Activated CD8-positive, alpha-beta memory T cell treated with anti-CD3 and anti-CD28 coated beads, Interleukin-2, amount 10 ng/mL, durations not matched to agents 7 days and 5 days (primary cell): ENCODE results near the gene DOCK6. TPM values are rescaled to one million over a fixed set of nuclear protein-coding genes. Genes with fewer than 3 reads are reported as not detected.

Experiments used
- ATAC-seq: fragments of 150-1000 bp; cut with Tn5 transposase; one replicate; pipeline ENCODE4 v1.10.0; 2021; ENCODE audit warnings: moderate library complexity
- CTCF ChIA-PET: fragments of 350-600 bp; sonication (Branson Sonifier 250); formaldehyde crosslinking; loops from one replicate; lab custom pipeline; 2021; ENCODE audit warnings: antibody characterized with exemption; lab: Charles Lee
- DNase-seq: peaks from one replicate; pipeline ENCODE4 v3.0.0-alpha.2; 2020
- H3K27ac Mint-ChIP-seq: one replicate; pipeline ENCODE4 v1.8.0; 2021; ENCODE audit warnings: mild to moderate bottlenecking, mixed read lengths
- H3K27me3 Mint-ChIP-seq: one replicate; pipeline ENCODE4 v1.8.0; 2021; ENCODE audit warnings: mixed read lengths
- H3K36me3 Mint-ChIP-seq: one replicate; pipeline ENCODE4 v1.8.0; 2021; ENCODE audit warnings: mild to moderate bottlenecking, mixed read lengths
- H3K4me1 Mint-ChIP-seq: one replicate; pipeline ENCODE4 v1.8.0; 2021; ENCODE audit warnings: mixed read lengths
- H3K4me3 Mint-ChIP-seq: one replicate; pipeline ENCODE4 v1.8.0; 2021; ENCODE audit warnings: mild to moderate bottlenecking, moderate library complexity, mixed read lengths
- H3K9me3 Mint-ChIP-seq: one replicate; pipeline ENCODE4 v1.8.0; 2022; ENCODE audit warnings: low read depth, mixed read lengths
- total RNA-seq, 2 experiments: library from RNA; stranded (reverse); gene quantifications; one replicate each; pipeline ENCODE4 v1.2.3, GENCODE V29; 2021

Gene DOCK6
- total RNA-seq, 2 experiments from 2014 or later: 0.58 to 0.70 TPM

DNA sequence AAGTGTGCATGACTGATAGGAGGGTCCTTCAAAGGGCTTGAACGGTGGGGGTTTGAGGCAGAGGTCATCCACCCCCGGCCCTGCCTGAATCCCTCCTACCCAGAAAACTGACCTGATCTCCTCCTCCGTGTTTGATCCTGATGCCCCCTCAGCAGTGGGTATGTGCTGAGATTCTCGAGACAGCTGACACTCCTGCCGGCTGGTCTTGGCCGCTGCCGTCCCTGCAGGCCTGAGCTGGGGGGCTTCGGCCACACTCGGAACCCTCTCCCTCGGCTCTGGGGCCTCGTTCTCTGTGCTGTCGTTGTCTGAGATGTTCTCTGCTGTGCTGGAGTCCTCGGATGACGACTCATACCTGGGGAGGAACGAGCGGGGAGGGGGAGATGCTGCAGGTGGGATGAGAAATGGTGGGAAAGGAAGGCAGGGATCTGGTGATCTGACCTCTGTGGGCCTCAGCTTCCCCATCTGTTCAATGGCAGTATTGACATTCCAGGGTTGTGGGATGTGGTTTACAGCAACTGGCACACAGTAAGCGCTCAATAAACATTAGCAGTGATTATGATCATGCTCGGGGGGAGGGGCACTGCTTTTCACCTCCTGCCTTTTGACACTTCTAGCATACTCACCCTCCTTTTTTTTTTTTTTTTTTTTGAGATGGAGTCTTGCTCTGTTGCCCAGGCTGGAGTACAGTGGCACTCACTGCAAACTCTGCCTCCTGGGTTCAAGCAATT, 85.7 kb downstream of the DOCK6 start:
- CTCF ChIA-PET: interaction anchor here (1.3 kb wide), 1 partner anchor 51 kb away, joined by 4 read pairs; no protein-coding TSS in a partner anchor
- Mint-ChIP-seq H3K36me3 (no peaks in the 10 kb centered on the region), H3K27me3 (no peaks in the 10 kb centered on the region), H3K27ac (no peak overlapping the region), H3K9me3 (no peaks in the 10 kb centered on the region), H3K4me1 (peaks cover 7% of the 10 kb centered on the region), H3K4me3 (no peak overlapping the region)
- DNase-seq: no peak
- ATAC-seq: no peak

DNA sequence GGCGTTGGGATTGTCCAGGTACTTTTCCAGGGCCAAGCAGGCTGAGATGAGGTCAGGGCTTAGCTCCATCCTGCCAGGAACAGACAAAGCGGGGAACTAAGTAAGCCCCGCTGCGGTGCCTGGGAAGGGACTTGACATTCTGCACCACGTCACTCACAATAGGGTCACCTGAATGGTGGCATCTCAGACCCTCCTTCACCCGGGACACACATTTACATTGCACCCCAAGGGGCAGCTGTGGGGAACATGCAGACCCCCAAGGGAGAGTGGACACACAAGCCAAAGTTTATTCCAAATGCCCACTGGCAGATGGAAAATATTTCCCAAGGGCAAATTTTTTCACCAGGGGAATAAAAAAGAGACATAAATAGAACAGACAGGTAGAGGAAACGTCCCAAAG, 86.4 kb downstream of the DOCK6 start:
- Mint-ChIP-seq H3K4me3 (no peak overlapping the region), H3K27me3 (no peaks in the 10 kb centered on the region), H3K9me3 (no peaks in the 10 kb centered on the region), H3K36me3 (no peaks in the 10 kb centered on the region), H3K27ac (no peak overlapping the region), H3K4me1 (peaks cover 7% of the 10 kb centered on the region)
- CTCF ChIA-PET: no interaction called here
- no peak for DNase-seq
- ATAC-seq: no peak

GRCh38 chr19:11174336-11174735, 88.0 kb downstream of the DOCK6 start:
- Mint-ChIP-seq H3K36me3 (no peaks in the 10 kb centered on the region), H3K4me3 (no peak overlapping the region), H3K9me3 (no peaks in the 10 kb centered on the region), H3K27ac (no peak overlapping the region), H3K27me3 (no peaks in the 10 kb centered on the region), H3K4me1 (peaks cover under 1% of the 10 kb centered on the region)
- DNase-seq (no peak), ATAC-seq (no peak)
- CTCF ChIA-PET: no interaction called here

- H3K36me3 Mint-ChIP-seq: no peaks in the 10 kb centered on the region
- no peak for ATAC-seq
- CTCF ChIA-PET: no interaction called here
Measured at GRCh38 chr19:11173516-11174155, 88.7 kb downstream of the DOCK6 start.

GRCh38 chr19:11172576-11172975, 89.7 kb downstream of the DOCK6 start:
- Mint-ChIP-seq H3K9me3 (no peaks in the 10 kb centered on the region), H3K27ac (no peak overlapping the region), H3K27me3 (no peaks in the 10 kb centered on the region), H3K4me1 (no peaks in the 10 kb centered on the region), H3K36me3 (no peaks in the 10 kb centered on the region), H3K4me3 (no peak overlapping the region)
- ATAC-seq (no peak), DNase-seq (no peak)
- CTCF ChIA-PET: no interaction called here

More at GRCh38 chr19:11173516-11174155, 88.7 kb downstream of the DOCK6 start:
- Mint-ChIP-seq H3K9me3 (no peaks in the 10 kb centered on the region), H3K27me3 (no peaks in the 10 kb centered on the region), H3K27ac (no peak overlapping the region), H3K4me1 (no peaks in the 10 kb centered on the region), H3K4me3 (no peak overlapping the region)
- no peak for DNase-seq

GRCh38 chr19:11171144-11171543, 91.2 kb downstream of the DOCK6 start:
- H3K36me3 Mint-ChIP-seq: no peaks in the 10 kb centered on the region
- no peaks in the 10 kb centered on the region for H3K9me3 Mint-ChIP-seq
- H3K27me3 Mint-ChIP-seq: no peaks in the 10 kb centered on the region
- CTCF ChIA-PET: no interaction called here
- DNase-seq (no peak), ATAC-seq (no peak)
- H3K4me3 Mint-ChIP-seq: no peak overlapping the region
- H3K27ac Mint-ChIP-seq: no peak overlapping the region
- no peaks in the 10 kb centered on the region for H3K4me1 Mint-ChIP-seq

- no peaks in the 10 kb centered on the region for H3K4me1 Mint-ChIP-seq
- no peak overlapping the region for H3K4me3 Mint-ChIP-seq
- no peaks in the 10 kb centered on the region for H3K9me3 Mint-ChIP-seq
- CTCF ChIA-PET: no interaction called here
- ATAC-seq: no peak
- DNase-seq: no peak
- H3K27me3 Mint-ChIP-seq: no peaks in the 10 kb centered on the region
- H3K27ac Mint-ChIP-seq: no peak overlapping the region
- no peaks in the 10 kb centered on the region for H3K36me3 Mint-ChIP-seq
Measured at GRCh38 chr19:11169896-11170678, 92.2 kb downstream of the DOCK6 start.

GRCh38 chr19:11168568-11168967, 93.8 kb downstream of the DOCK6 start:
- no peak for ATAC-seq
- no peaks in the 10 kb centered on the region for H3K36me3 Mint-ChIP-seq
- no peak overlapping the region for H3K4me3 Mint-ChIP-seq

DNA sequence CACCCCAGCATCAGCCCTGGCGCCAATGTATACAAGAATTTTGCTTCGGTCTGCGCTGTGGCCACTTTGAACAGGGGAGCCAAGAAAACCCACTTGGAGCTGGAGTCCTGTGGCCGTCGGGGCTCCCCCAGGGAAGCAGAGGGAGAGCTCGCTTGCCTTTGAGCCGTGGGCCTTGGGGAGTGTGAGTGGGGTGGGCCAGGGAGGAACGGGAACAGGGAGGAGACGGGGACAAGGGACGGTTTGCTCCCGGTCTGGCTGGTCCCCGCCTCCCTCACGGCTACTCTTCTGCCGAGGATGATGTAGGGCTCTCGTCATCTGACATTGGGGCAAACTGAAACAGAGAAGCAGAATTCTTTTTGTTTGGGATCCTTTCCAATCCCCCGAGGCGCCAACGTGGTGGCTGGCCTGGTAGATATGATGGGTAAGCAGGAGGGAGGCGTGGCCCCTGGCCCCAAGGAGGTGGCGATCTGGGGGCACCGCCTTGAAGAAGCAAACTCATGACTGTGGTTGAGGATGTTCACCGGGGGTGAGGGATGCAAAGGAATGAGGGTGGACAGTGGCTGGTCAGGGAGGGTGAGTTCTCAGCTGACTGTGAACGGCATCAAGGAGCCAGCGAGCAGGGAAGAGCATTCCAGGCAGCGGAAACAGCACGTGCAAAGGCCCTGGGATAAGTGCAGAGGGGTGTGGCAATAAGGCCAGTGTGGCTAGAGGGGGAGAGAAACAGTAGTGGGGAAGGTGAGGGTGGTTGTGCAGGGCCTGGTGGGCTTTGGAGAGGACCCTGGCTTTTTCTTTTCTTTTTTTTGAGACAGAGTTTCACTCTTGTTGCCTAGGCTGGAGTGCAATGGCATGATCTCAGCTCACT, 95.8 kb downstream of the DOCK6 start:
- H3K9me3 Mint-ChIP-seq: no peaks in the 10 kb centered on the region

More at GRCh38 chr19:11168568-11168967, 93.8 kb downstream of the DOCK6 start:
- Mint-ChIP-seq H3K9me3 (no peaks in the 10 kb centered on the region), H3K4me1 (no peaks in the 10 kb centered on the region), H3K27ac (no peak overlapping the region), H3K27me3 (no peaks in the 10 kb centered on the region)
- DNase-seq: no peak
- CTCF ChIA-PET: no interaction called here

DNA sequence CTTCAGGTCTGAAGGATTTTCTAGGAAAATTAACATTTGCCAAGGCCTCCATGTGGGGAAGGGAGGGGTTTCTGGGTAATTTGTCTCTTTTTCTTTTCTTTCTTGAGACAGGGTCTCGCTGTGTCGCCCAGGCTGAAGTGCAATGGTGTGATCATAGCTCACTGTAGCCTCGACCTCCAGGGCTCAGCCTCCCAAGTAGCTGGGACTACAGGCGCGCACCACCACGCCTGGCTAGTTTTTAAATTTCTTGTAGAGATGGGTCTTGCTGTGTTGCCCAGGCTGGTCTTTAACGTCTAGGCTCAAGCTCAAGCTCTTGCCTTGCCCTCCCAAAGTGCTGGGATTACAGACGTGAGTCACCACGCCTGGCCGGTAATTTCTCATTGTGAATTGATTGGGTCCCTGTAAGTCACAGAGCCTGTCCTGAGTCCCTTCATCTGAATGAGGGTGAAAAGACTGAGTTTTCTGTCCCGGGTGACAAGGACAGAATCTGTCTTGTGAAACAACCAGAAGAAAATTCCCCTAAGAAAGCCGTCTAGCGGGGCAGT, 96.8 kb downstream of the DOCK6 start:
- no peak for ATAC-seq
- Mint-ChIP-seq H3K27me3 (no peaks in the 10 kb centered on the region), H3K36me3 (no peaks in the 10 kb centered on the region), H3K4me3 (no peak overlapping the region), H3K4me1 (no peaks in the 10 kb centered on the region), H3K9me3 (no peaks in the 10 kb centered on the region), H3K27ac (no peak overlapping the region)
- CTCF ChIA-PET: no interaction called here
- no peak for DNase-seq

More for the DNA sequence above, 95.8 kb downstream of the DOCK6 start:
- DNase-seq (no peak), ATAC-seq (no peak)
- Mint-ChIP-seq H3K27ac (no peak overlapping the region), H3K4me1 (no peaks in the 10 kb centered on the region), H3K4me3 (no peak overlapping the region), H3K36me3 (no peaks in the 10 kb centered on the region), H3K27me3 (no peaks in the 10 kb centered on the region)
- CTCF ChIA-PET: interaction anchor here (0.5 kb wide), 1 partner anchor 308 kb away, joined by 3 read pairs; no protein-coding TSS in a partner anchor

DNA sequence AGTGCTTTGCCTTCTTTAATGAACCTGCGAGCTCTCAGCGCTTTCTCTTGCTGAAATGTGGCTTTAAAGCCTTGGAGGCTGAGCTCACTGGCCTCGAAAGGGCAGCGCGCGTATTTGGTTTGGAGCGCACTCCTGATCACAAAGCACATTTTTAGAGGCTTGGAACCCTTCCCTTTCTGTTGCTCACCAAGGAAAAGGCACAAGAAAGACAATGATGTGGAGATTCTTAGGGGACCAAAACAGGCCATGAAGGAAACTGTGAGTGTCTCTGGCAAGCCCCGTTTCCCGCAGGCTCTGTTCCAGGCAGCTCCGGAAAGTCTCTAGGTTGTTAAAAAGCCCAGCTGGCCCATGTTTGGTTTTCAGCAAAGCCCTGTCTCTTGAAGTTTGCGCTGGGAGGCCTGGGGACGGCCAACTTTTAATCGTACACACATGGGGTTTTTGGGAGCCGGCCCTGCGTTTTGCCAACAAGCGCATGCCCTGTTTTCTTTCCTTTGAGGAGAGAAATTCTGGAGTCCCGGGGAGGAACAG, 97.4 kb downstream of the DOCK6 start:
- no peak for DNase-seq
- Mint-ChIP-seq H3K4me3 (no peak overlapping the region), H3K27me3 (no peaks in the 10 kb centered on the region), H3K36me3 (no peaks in the 10 kb centered on the region), H3K4me1 (no peaks in the 10 kb centered on the region), H3K9me3 (no peaks in the 10 kb centered on the region), H3K27ac (no peak overlapping the region)
- ATAC-seq: no peak
- CTCF ChIA-PET: interaction anchor here (0.8 to 1.5 kb wide), 2 partner anchors 16 to 228 kb away, joined by 3 to 6 read pairs; no protein-coding TSS in a partner anchor

- Mint-ChIP-seq H3K9me3 (no peaks in the 10 kb centered on the region), H3K27me3 (no peaks in the 10 kb centered on the region), H3K36me3 (no peaks in the 10 kb centered on the region), H3K4me1 (no peaks in the 10 kb centered on the region), H3K4me3 (no peak overlapping the region), H3K27ac (no peak overlapping the region)
- CTCF ChIA-PET: interaction anchor here (0.8 to 1.6 kb wide), 3 partner anchors 16 to 227 kb away, joined by 3 to 6 read pairs (median 3); no protein-coding TSS in a partner anchor
- no peak for DNase-seq
- no peak for ATAC-seq
Measured at GRCh38 chr19:11164296-11164695, 98.0 kb downstream of the DOCK6 start.
